GM23338 (cell line): ENCODE results near the gene PCDHGA10. TPM values are rescaled to one million over a fixed set of nuclear protein-coding genes. Genes with fewer than 3 reads are reported as not detected.
"Not testable (repeated sequence)": the region's sequence is repeated elsewhere in the genome, so short reads cannot be mapped to it uniquely, and the experiment has no call there.

ENCODE experiments used
- ATAC-seq: fragments of 200-7000 bp; cut with Tn5 transposase; 3 replicates; pipeline ENCODE4 v1.9.1; 2020
- DNase-seq: peaks from one replicate; pipeline ENCODE4 v3.0.0-alpha.2; 2015; ENCODE audit warnings: low spot score
- H2AFZ ChIP-seq: fragments of 200-600 bp; sonication (generic); 2 replicates; pipeline ENCODE4 v1.8.0; 2016; ENCODE audit warnings: antibody characterized with exemption, mild to moderate bottlenecking, moderate library complexity
- H3F3A ChIP-seq: fragments of 200-600 bp; sonication (generic); replicated peaks from 2 replicates; pipeline ENCODE4 v1.8.0; 2017; ENCODE audit warnings: antibody characterized with exemption, mixed run types, low read depth
- H3K27ac ChIP-seq: fragments of 200-600 bp; sonication (generic); 2 replicates; pipeline ENCODE4 v1.6.1; 2016; ENCODE audit warnings: low read depth
- H3K27me3 ChIP-seq: fragments of 200-600 bp; sonication (generic); 2 replicates; pipeline ENCODE4 v1.8.0; 2016; ENCODE audit warnings: mild to moderate bottlenecking, mixed run types, moderate library complexity; ENCODE audit not compliant: insufficient read depth
- H3K36me3 ChIP-seq: fragments of 200-600 bp; sonication (generic); 2 replicates; pipeline ENCODE4 v1.8.0; 2016; ENCODE audit warnings: mild to moderate bottlenecking; ENCODE audit not compliant: insufficient read depth
- H3K4me1 ChIP-seq: fragments of 200-600 bp; sonication (generic); 2 replicates; pipeline ENCODE4 v1.8.0; 2016; ENCODE audit warnings: mild to moderate bottlenecking, moderate library complexity; ENCODE audit not compliant: insufficient read depth
- H3K4me2 ChIP-seq: fragments of 200-600 bp; sonication (generic); 2 replicates; pipeline ENCODE4 v1.7.1; 2017; ENCODE audit warnings: mixed run types
- H3K4me3 ChIP-seq: fragments of 200-600 bp; sonication (generic); 2 replicates; pipeline ENCODE4 v1.6.1; 2016; ENCODE audit warnings: mixed run types
- H3K79me2 ChIP-seq: fragments of 200-600 bp; sonication (generic); replicated peaks from 2 replicates; pipeline ENCODE4 v1.8.0; 2017; ENCODE audit warnings: mild to moderate bottlenecking; ENCODE audit not compliant: insufficient read depth
- H3K9me2 ChIP-seq: fragments of 200-600 bp; sonication (generic); 2 replicates; pipeline ENCODE4 v1.8.0; 2017; ENCODE audit not compliant: insufficient read depth
- H4K20me1 ChIP-seq: fragments of 200-600 bp; sonication (generic); replicated peaks from 2 replicates; pipeline ENCODE4 v1.8.0; 2017; ENCODE audit warnings: mild to moderate bottlenecking; ENCODE audit not compliant: insufficient read depth
- H3K27ac Mint-ChIP-seq: 2 replicates; pipeline ENCODE4 v1.8.0; 2020; ENCODE audit warnings: inconsistent platforms, mild to moderate bottlenecking, moderate library complexity, mixed read lengths
- H3K27me3 Mint-ChIP-seq: 3 replicates; pipeline ENCODE4 v1.8.0; 2022; ENCODE audit warnings: low read depth, mild to moderate bottlenecking, moderate library complexity, mixed read lengths, inconsistent platforms; ENCODE audit not compliant: insufficient read depth, poor library complexity
- H3K36me3 Mint-ChIP-seq: 3 replicates; pipeline ENCODE4 v1.8.0; 2021; ENCODE audit warnings: low read depth, mild to moderate bottlenecking, inconsistent platforms, moderate library complexity, mixed read lengths
- H3K4me1 Mint-ChIP-seq: 3 replicates; pipeline ENCODE4 v1.8.0; 2020; ENCODE audit warnings: mild to moderate bottlenecking, inconsistent platforms, mixed read lengths
- H3K4me3 Mint-ChIP-seq: 3 replicates; pipeline ENCODE4 v1.8.0; 2021; ENCODE audit warnings: moderate library complexity, mild to moderate bottlenecking, inconsistent platforms, mixed read lengths
- H3K9me3 Mint-ChIP-seq: 3 replicates; pipeline ENCODE4 v1.8.0; 2020; ENCODE audit warnings: moderate library complexity, mild to moderate bottlenecking, inconsistent platforms, mixed read lengths
- CREB1 ChIP-seq: fragments of 250-450 bp; sonication (Bioruptor Pico); IDR thresholded peaks from 2 replicates; pipeline ENCODE4 v1.5.0; 2020; ENCODE audit warnings: low read depth, mild to moderate bottlenecking, moderate library complexity
- CTCF ChIP-seq, 2 experiments: fragments of 200-600 bp in 1 of 2; sonication (generic) in 1 of 2; conservative IDR thresholded peaks; 2 replicates each; pipeline versions ENCODE4 v1.5.1 to v1.6.1; 2016 to 2017; ENCODE audit warnings: antibody characterized with exemption in 2 of 2, low read depth in 2 of 2, mild to moderate bottlenecking in 2 of 2, moderate library complexity in 1 of 2
- REST ChIP-seq: IDR thresholded peaks from one replicate; pipeline ENCODE4 v1.6.1; 2018; ENCODE audit warnings: antibody characterized with exemption; ENCODE audit not compliant: unreplicated experiment
- polyA plus RNA-seq: library from polyadenylated mRNA; unstranded; fragments of >200 nt; fragmentation: Nextera tagmentation; extraction: Ambion mirVana; gene quantifications from 2 replicates; pipeline ENCODE4 v1.2.1, GENCODE V29; 2016
- total RNA-seq: library from RNA; depleted of rRNA; stranded (reverse); fragments of >200 nt; shearing (Covaris generic); gene quantifications from 2 replicates; pipeline ENCODE4 v1.2.3, GENCODE V29; 2014

PCDHGA10 gene
- total and polyA plus RNA-seq, 2 experiments from 2014 or later, result 2.1 to 6.5 TPM

- peaks cover 51% of the 10 kb centered on the region for H3K9me3 Mint-ChIP-seq
- not testable (repeated sequence) for H2AFZ ChIP-seq, H3K36me3 ChIP-seq, H3K27ac Mint-ChIP-seq, DNase-seq, H3F3A ChIP-seq, H4K20me1 ChIP-seq, H3K4me1 ChIP-seq, H3K27ac ChIP-seq, ATAC-seq, H3K79me2 ChIP-seq, H3K27me3 ChIP-seq, H3K9me2 ChIP-seq, H3K4me2 ChIP-seq, H3K4me3 ChIP-seq
- H3K4me3 Mint-ChIP-seq, result peak overlapping the region; percentile 11; the same call in 2 of the 3 replicates
- peaks cover 55% of the 10 kb centered on the region for H3K36me3 Mint-ChIP-seq
- TF ChIP-seq REST, result peak; percentile 39
- H3K27me3 Mint-ChIP-seq, result peaks cover 26% of the 10 kb centered on the region
- H3K4me1 Mint-ChIP-seq, result peaks cover 14% of the 10 kb centered on the region
These were observed 1.9 kb downstream of the PCDHGA10 start for GRCh38 chr5:141414548-141415274.

DNA sequence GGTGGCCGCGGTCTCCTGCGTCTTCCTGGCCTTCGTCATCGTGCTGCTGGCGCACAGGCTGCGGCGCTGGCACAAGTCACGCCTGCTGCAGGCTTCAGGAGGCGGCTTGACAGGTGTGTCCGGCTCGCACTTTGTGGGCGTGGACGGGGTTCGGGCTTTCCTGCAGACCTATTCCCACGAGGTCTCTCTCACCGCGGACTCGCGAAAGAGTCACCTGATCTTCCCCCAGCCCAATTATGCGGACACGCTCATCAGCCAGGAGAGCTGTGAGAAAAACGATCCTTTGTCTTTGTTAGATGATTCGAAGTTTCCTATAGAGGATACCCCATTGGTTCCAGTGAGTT is 2.5 kb downstream of the PCDHGA10 start:
- Mint-ChIP-seq H3K9me3 (peaks cover 55% of the 10 kb centered on the region), H3K36me3 (peaks cover 58% of the 10 kb centered on the region), H3K4me1 (peaks cover 17% of the 10 kb centered on the region), H3K27me3 (peaks cover 25% of the 10 kb centered on the region)
- H3K36me3 ChIP-seq, H3K79me2 ChIP-seq, H3F3A ChIP-seq, DNase-seq, ATAC-seq, H3K27me3 ChIP-seq, H3K4me2 ChIP-seq, H3K4me3 ChIP-seq, H3K4me1 ChIP-seq, H2AFZ ChIP-seq, H3K9me2 ChIP-seq, H4K20me1 ChIP-seq, H3K4me3 Mint-ChIP-seq, H3K27ac ChIP-seq, H3K27ac Mint-ChIP-seq: not testable (repeated sequence)

GRCh38 chr5:141417494-141418172 is 4.8 kb downstream of the PCDHGA10 start, which contains the start of gene PCDHGB7:
TSS of gene PCDHGB7 (plus strand) at chr5:141417677. CDS start at chr5:141417860, 183 bp downstream.
- H4K20me1 ChIP-seq, H3K4me1 ChIP-seq, H2AFZ ChIP-seq, H3K27ac ChIP-seq, H3K9me2 ChIP-seq, H3K79me2 ChIP-seq, H3F3A ChIP-seq, H3K36me3 ChIP-seq: not testable (repeated sequence)
- peak; percentile 84 for ATAC-seq
- Histone ChIP-seq H3K27me3 (peaks cover 20% of the 10 kb centered on the region), H3K4me3 (peak within 1 kb of the TSS; percentile 59), H3K4me2 (peak within 1 kb of the TSS; percentile 81)
- peaks cover 35% of the 10 kb centered on the region for H3K27me3 Mint-ChIP-seq
- DNase-seq, result peak; percentile 94
- H3K4me1 Mint-ChIP-seq, result peaks cover 17% of the 10 kb centered on the region
- peaks cover 79% of the 10 kb centered on the region for H3K36me3 Mint-ChIP-seq
- peak within 1 kb of the TSS; percentile 85 for H3K4me3 Mint-ChIP-seq
- peaks cover 77% of the 10 kb centered on the region for H3K9me3 Mint-ChIP-seq
- TF ChIP-seq CTCF (conservative IDR thresholded peaks at IDR 0.05; ENCODE audit: low read depth in 2 of 2) (peak; percentile 74 to 79), CREB1 (CRISPR knock-in tag) (0 out of 2 replicates have a peak, but pooled peaks have one; percentile 62)
- peak within 1 kb of the TSS; percentile 56; the same call in 1 of the 2 replicates for H3K27ac Mint-ChIP-seq
